Endodermal cell (in vitro differentiated cells): ENCODE results near the gene DPP6. TPM values are rescaled to one million over a fixed set of nuclear protein-coding genes. Genes with fewer than 3 reads are reported as not detected.

Experiments used
- DNase-seq: peaks from one replicate; pipeline ENCODE4 v3.0.0-alpha.2; 2017
- H3K27ac ChIP-seq: 2 replicates; pipeline ENCODE4 v1.5.1; 2013; ENCODE audit warnings: mild to moderate bottlenecking, low read depth, low read length, moderate library complexity
- H3K27me3 ChIP-seq: 2 replicates; pipeline ENCODE4 v1.6.1; 2013; ENCODE audit warnings: mild to moderate bottlenecking, low read length, moderate library complexity; ENCODE audit not compliant: insufficient read depth, control insufficient read depth, poor library complexity, severe bottlenecking
- H3K36me3 ChIP-seq: 2 replicates; pipeline ENCODE4 v1.7.0; 2013; ENCODE audit warnings: mild to moderate bottlenecking, low read length, moderate library complexity; ENCODE audit not compliant: control insufficient read depth, insufficient read depth
- H3K4me1 ChIP-seq: one replicate; pipeline ENCODE4 v1.7.0; 2013; ENCODE audit warnings: low read length; ENCODE audit not compliant: control insufficient read depth, insufficient read depth
- H3K4me3 ChIP-seq: 2 replicates; pipeline ENCODE4 v1.5.1; 2013; ENCODE audit warnings: mild to moderate bottlenecking, low read length, moderate library complexity
- H3K9ac ChIP-seq: 2 replicates; pipeline ENCODE4 v1.6.1; 2013; ENCODE audit warnings: mild to moderate bottlenecking, low read length, moderate library complexity; ENCODE audit not compliant: poor library complexity, severe bottlenecking; ENCODE audit errors: extremely low read depth
- H3K9me3 ChIP-seq: 2 replicates; pipeline ENCODE4 v1.6.1; 2013; ENCODE audit warnings: mild to moderate bottlenecking, low read length, moderate library complexity; ENCODE audit not compliant: control insufficient read depth
- H3K27ac Mint-ChIP-seq: 2 replicates; pipeline ENCODE4 v1.8.0; 2020; ENCODE audit warnings: mixed read lengths
- H3K27me3 Mint-ChIP-seq: 2 replicates; pipeline ENCODE4 v1.8.0; 2021; ENCODE audit warnings: mild to moderate bottlenecking, mixed read lengths; ENCODE audit not compliant: insufficient read depth
- H3K36me3 Mint-ChIP-seq: 2 replicates; pipeline ENCODE4 v1.8.0; 2020; ENCODE audit warnings: low read depth, mixed read lengths
- H3K4me1 Mint-ChIP-seq: 2 replicates; pipeline ENCODE4 v1.8.0; 2020; ENCODE audit warnings: mixed read lengths
- H3K4me3 Mint-ChIP-seq: 2 replicates; pipeline ENCODE4 v1.8.0; 2020; ENCODE audit warnings: mild to moderate bottlenecking, moderate library complexity, mixed read lengths
- H3K9me3 Mint-ChIP-seq: 2 replicates; pipeline ENCODE4 v1.8.0; 2020; ENCODE audit warnings: mild to moderate bottlenecking, mixed read lengths
- CTCF ChIP-seq: fragments of 200-600 bp; sonication (generic); conservative IDR thresholded peaks from 2 replicates; pipeline ENCODE4 v1.5.0; 2021; ENCODE audit warnings: antibody characterized with exemption, mild to moderate bottlenecking
- WGBS, 2 experiments: methylation state at CpG; one replicate each; pipeline versions ENCODE4 v1.1.5 to v1.1.7; 2013; ENCODE audit warnings: missing lambda C conversion rate in 2 of 2, mixed read lengths in 1 of 2; ENCODE audit not compliant: insufficient coverage in 1 of 2, insufficient read length in 1 of 2; 5-methylcytosine and 5-hydroxymethylcytosine counted together
- total RNA-seq, 2 donors: library from RNA; stranded (reverse); fragmentation: NEBNext Ultra II Directional in 1 of 2; extraction: Animal tissue kit (Norgen Biotek cat#: 25700) in 1 of 2; gene quantifications; 2 replicates in 1 of 2; 3 replicates in 1 of 2; pipeline ENCODE4 v1.2.1, GENCODE V29; 2021

DPP6 gene
- total RNA-seq, 2 donors from 2014 or later, result 1.7 to 3.0 TPM

- H3K9ac ChIP-seq, result no peak overlapping the region
Measured at GRCh38 chr7:154587792-154588191, 535.6 kb downstream of the DPP6 start.

GRCh38 chr7:154591544-154591943 is 539.3 kb downstream of the DPP6 start:
- TF ChIP-seq CTCF, result no peak
- H3K9ac ChIP-seq, result no peak overlapping the region
- 84 to 93% methylated on average over 5 to 6 of the region's 6 CpGs for WGBS, 2 experiments
- Mint-ChIP-seq H3K4me1 (peaks cover 5% of the 10 kb centered on the region), H3K4me3 (no peak overlapping the region), H3K27me3 (no peaks in the 10 kb centered on the region), H3K36me3 (no peaks in the 10 kb centered on the region), H3K27ac (no peak overlapping the region), H3K9me3 (no peaks in the 10 kb centered on the region)
- no peaks in the 10 kb centered on the region for H3K27me3 ChIP-seq
- no peaks in the 10 kb centered on the region for H3K36me3 ChIP-seq
- H3K27ac ChIP-seq, result no peak overlapping the region
- no peak overlapping the region for H3K4me3 ChIP-seq
- H3K4me1 ChIP-seq, result no peaks in the 10 kb centered on the region
- no peak for DNase-seq
- H3K9me3 ChIP-seq, result no peaks in the 10 kb centered on the region

More at GRCh38 chr7:154587792-154588191, 535.6 kb downstream of the DPP6 start:
- Mint-ChIP-seq H3K4me1 (peaks cover 3% of the 10 kb centered on the region), H3K9me3 (no peaks in the 10 kb centered on the region), H3K27me3 (no peaks in the 10 kb centered on the region), H3K36me3 (no peaks in the 10 kb centered on the region), H3K27ac (no peak overlapping the region), H3K4me3 (no peak overlapping the region)
- no peak for TF ChIP-seq CTCF
- WGBS, 2 experiments, result 84 to 85% methylated on average over 7 to 9 of the region's 9 CpGs
- Histone ChIP-seq H3K27me3 (no peaks in the 10 kb centered on the region), H3K4me3 (no peak overlapping the region), H3K27ac (no peak overlapping the region), H3K9me3 (no peaks in the 10 kb centered on the region), H3K4me1 (no peaks in the 10 kb centered on the region), H3K36me3 (no peaks in the 10 kb centered on the region)
- no peak for DNase-seq

GRCh38 chr7:154592388-154592787 is 540.2 kb downstream of the DPP6 start:
- Histone ChIP-seq H3K9me3 (no peaks in the 10 kb centered on the region), H3K4me1 (no peaks in the 10 kb centered on the region), H3K36me3 (no peaks in the 10 kb centered on the region), H3K27ac (no peak overlapping the region), H3K9ac (no peak overlapping the region), H3K4me3 (no peak overlapping the region), H3K27me3 (no peaks in the 10 kb centered on the region)
- Mint-ChIP-seq H3K9me3 (no peaks in the 10 kb centered on the region), H3K27ac (no peak overlapping the region), H3K4me1 (peaks cover 5% of the 10 kb centered on the region), H3K27me3 (no peaks in the 10 kb centered on the region), H3K36me3 (no peaks in the 10 kb centered on the region), H3K4me3 (no peak overlapping the region)
- no peak for DNase-seq
- WGBS, 2 experiments, result 88 to 94% methylated on average over 14 to 16 of the region's 16 CpGs
- no peak for TF ChIP-seq CTCF
